HG03060 (cell line): ENCODE measurements around the gene TMPRSS3.

Experiments used
- ATAC-seq: cut with Tn5 transposase; IDR thresholded peaks from one replicate; pipeline ENCODE4 v1.9.1; 2021; ENCODE audit warnings: low read depth, moderate number of reproducible peaks; ENCODE audit not compliant: unreplicated experiment

TMPRSS3 gene

GRCh38 chr21:42395905-42396651 is at the start of gene TMPRSS3:
Gene TMPRSS3, minus strand, starts transcription at chr21:42396052. Its CDS starts 635 bp downstream, at chr21:42395417.
- no peak for ATAC-seq

GRCh38 chr21:42445311-42445710 is 49.5 kb upstream of the TMPRSS3 start:
- ATAC-seq: no peak

- ATAC-seq: no peak
Measured at GRCh38 chr21:42444745-42445059, 48.9 kb upstream of the TMPRSS3 start.

GRCh38 chr21:42443876-42444744 is 48.3 kb upstream of the TMPRSS3 start:
- no peak for ATAC-seq

- no peak for ATAC-seq
Measured at GRCh38 chr21:42443181-42443785, 47.4 kb upstream of the TMPRSS3 start.

GRCh38 chr21:42441963-42442362 is 46.1 kb upstream of the TMPRSS3 start:
- ATAC-seq: no peak

- ATAC-seq: no peak
Measured at GRCh38 chr21:42440187-42440792, 44.4 kb upstream of the TMPRSS3 start.

GRCh38 chr21:42439284-42440186 is 43.7 kb upstream of the TMPRSS3 start:
- ATAC-seq: no peak

GRCh38 chr21:42438316-42439205 is 42.7 kb upstream of the TMPRSS3 start:
- no peak for ATAC-seq

GRCh38 chr21:42437786-42438185 is 41.9 kb upstream of the TMPRSS3 start:
- no peak for ATAC-seq

- ATAC-seq: no peak
Measured at GRCh38 chr21:42436914-42437313, 41.1 kb upstream of the TMPRSS3 start.

GRCh38 chr21:42435833-42436232 is 40.0 kb upstream of the TMPRSS3 start:
- no peak for ATAC-seq

GRCh38 chr21:42435401-42435800 is 39.5 kb upstream of the TMPRSS3 start:
- ATAC-seq: no peak

GRCh38 chr21:42434884-42435283 is 39.0 kb upstream of the TMPRSS3 start:
- ATAC-seq: no peak

GRCh38 chr21:42433946-42434551 is 38.2 kb upstream of the TMPRSS3 start:
- ATAC-seq: no peak

GRCh38 chr21:42432695-42433094 is 36.8 kb upstream of the TMPRSS3 start:
- ATAC-seq: no peak

GRCh38 chr21:42431196-42431595 is 35.3 kb upstream of the TMPRSS3 start:
- ATAC-seq: no peak

GRCh38 chr21:42430521-42430920 is 34.7 kb upstream of the TMPRSS3 start:
- no peak for ATAC-seq

GRCh38 chr21:42429856-42430255 is 34.0 kb upstream of the TMPRSS3 start:
- ATAC-seq: no peak
